ENCODE results near the gene UBAP1L. TPM values are rescaled to one million over a fixed set of nuclear protein-coding genes. Genes with fewer than 3 reads are reported as not detected.
A peak's percentile ranks its signal among the peaks of the same experiment; 100 is the strongest.
"Not testable (repeated sequence)": the region's sequence is repeated elsewhere in the genome, so short reads cannot be mapped to it uniquely, and the experiment has no call there.

Gene UBAP1L
- total RNA-seq, 1 donor from 2014 or later, result 2.3 TPM

- no peak for DNase-seq (ENCODE audit: low spot score)
- no peaks in the 10 kb centered on the region for H3K9me3 Mint-ChIP-seq (ENCODE audit: low read depth)
- H3K4me3 Mint-ChIP-seq (ENCODE audit: unreplicated experiment), result no peak overlapping the region
- no peak for TF ChIP-seq CTCF (IDR thresholded peaks at IDR 0.05)
- H3K4me1 Mint-ChIP-seq (ENCODE audit: low read depth), result no peaks in the 10 kb centered on the region
- H3K27me3 Mint-ChIP-seq (ENCODE audit: low read depth), result no peaks in the 10 kb centered on the region
- H3K36me3 Mint-ChIP-seq (ENCODE audit: low read depth), result peaks cover 14% of the 10 kb centered on the region
- H3K27ac Mint-ChIP-seq (ENCODE audit: unreplicated experiment), result no peak overlapping the region
Measured at GRCh38 chr15:65147902-65148301, 32.9 kb upstream of the UBAP1L start.

- Mint-ChIP-seq H3K4me3 (ENCODE audit: unreplicated experiment) (no peak overlapping the region), H3K36me3 (ENCODE audit: low read depth) (peaks cover 9% of the 10 kb centered on the region), H3K9me3 (ENCODE audit: low read depth) (no peaks in the 10 kb centered on the region), H3K27ac (ENCODE audit: unreplicated experiment) (no peak overlapping the region), H3K4me1 (ENCODE audit: low read depth) (no peaks in the 10 kb centered on the region), H3K27me3 (ENCODE audit: low read depth) (no peaks in the 10 kb centered on the region)
- TF ChIP-seq CTCF (IDR thresholded peaks at IDR 0.05), result no peak
- DNase-seq (ENCODE audit: low spot score), result no peak
Measured at GRCh38 chr15:65146438-65146837, 31.4 kb upstream of the UBAP1L start.

GRCh38 chr15:65138631-65139030, 23.6 kb upstream of the UBAP1L start:
- not testable (repeated sequence) for H3K36me3 Mint-ChIP-seq (ENCODE audit: low read depth); H3K4me3 Mint-ChIP-seq (ENCODE audit: unreplicated experiment); H3K27ac Mint-ChIP-seq (ENCODE audit: unreplicated experiment)

GRCh38 chr15:65137893-65138292, 22.9 kb upstream of the UBAP1L start:
- not testable (repeated sequence) for H3K27ac Mint-ChIP-seq (ENCODE audit: unreplicated experiment); H3K4me3 Mint-ChIP-seq (ENCODE audit: unreplicated experiment); H3K36me3 Mint-ChIP-seq (ENCODE audit: low read depth); H3K4me1 Mint-ChIP-seq (ENCODE audit: low read depth); DNase-seq (ENCODE audit: low spot score); H3K9me3 Mint-ChIP-seq (ENCODE audit: low read depth); H3K27me3 Mint-ChIP-seq (ENCODE audit: low read depth)

More at GRCh38 chr15:65138631-65139030, 23.6 kb upstream of the UBAP1L start:
- H3K4me1 Mint-ChIP-seq (ENCODE audit: low read depth); DNase-seq (ENCODE audit: low spot score); H3K27me3 Mint-ChIP-seq (ENCODE audit: low read depth); H3K9me3 Mint-ChIP-seq (ENCODE audit: low read depth): not testable (repeated sequence)

GRCh38 chr15:65137089-65137488, 22.1 kb upstream of the UBAP1L start:
- H3K4me3 Mint-ChIP-seq (ENCODE audit: unreplicated experiment); H3K27ac Mint-ChIP-seq (ENCODE audit: unreplicated experiment); H3K27me3 Mint-ChIP-seq (ENCODE audit: low read depth); H3K9me3 Mint-ChIP-seq (ENCODE audit: low read depth); DNase-seq (ENCODE audit: low spot score); H3K36me3 Mint-ChIP-seq (ENCODE audit: low read depth): not testable (repeated sequence)
- H3K4me1 Mint-ChIP-seq (ENCODE audit: low read depth), result peaks cover 15% of the 10 kb centered on the region

- no peak for TF ChIP-seq CTCF (IDR thresholded peaks at IDR 0.05)
- Mint-ChIP-seq H3K9me3 (ENCODE audit: low read depth) (no peaks in the 10 kb centered on the region), H3K27ac (ENCODE audit: unreplicated experiment) (no peak overlapping the region), H3K4me3 (ENCODE audit: unreplicated experiment) (peak overlapping the region; percentile 95), H3K4me1 (ENCODE audit: low read depth) (peaks cover 25% of the 10 kb centered on the region), H3K36me3 (ENCODE audit: low read depth) (peaks cover 3% of the 10 kb centered on the region), H3K27me3 (ENCODE audit: low read depth) (no peaks in the 10 kb centered on the region)
- DNase-seq (ENCODE audit: low spot score), result no peak
Measured at GRCh38 chr15:65134538-65134937, 19.5 kb upstream of the UBAP1L start.

- Mint-ChIP-seq H3K9me3 (ENCODE audit: low read depth) (no peaks in the 10 kb centered on the region), H3K4me1 (ENCODE audit: low read depth) (peaks cover 25% of the 10 kb centered on the region), H3K27me3 (ENCODE audit: low read depth) (no peaks in the 10 kb centered on the region), H3K27ac (ENCODE audit: unreplicated experiment) (peak within 1 kb of the TSS; percentile 97), H3K36me3 (ENCODE audit: low read depth) (peaks cover 4% of the 10 kb centered on the region), H3K4me3 (ENCODE audit: unreplicated experiment) (peak within 1 kb of the TSS; percentile 95)
- TF ChIP-seq CTCF (IDR thresholded peaks at IDR 0.05), result no peak
- DNase-seq (ENCODE audit: low spot score), result no peak
Measured at GRCh38 chr15:65133548-65134200, 18.7 kb upstream of the UBAP1L start, which contains the start of gene PDCD7. Gene PDCD7 (minus strand): TSS chr15:65133808. CDS start chr15:65133781, 27 bp downstream.

Measured in chondrocyte (in vitro differentiated cells).